ENCODE data around the gene CD151. TPM values are rescaled to one million over a fixed set of nuclear protein-coding genes. Genes with fewer than 3 reads are reported as not detected.

Gene CD151
- total and polyA plus RNA-seq, 4 donors, result 31.6 to 264 (median 124) TPM

DNA sequence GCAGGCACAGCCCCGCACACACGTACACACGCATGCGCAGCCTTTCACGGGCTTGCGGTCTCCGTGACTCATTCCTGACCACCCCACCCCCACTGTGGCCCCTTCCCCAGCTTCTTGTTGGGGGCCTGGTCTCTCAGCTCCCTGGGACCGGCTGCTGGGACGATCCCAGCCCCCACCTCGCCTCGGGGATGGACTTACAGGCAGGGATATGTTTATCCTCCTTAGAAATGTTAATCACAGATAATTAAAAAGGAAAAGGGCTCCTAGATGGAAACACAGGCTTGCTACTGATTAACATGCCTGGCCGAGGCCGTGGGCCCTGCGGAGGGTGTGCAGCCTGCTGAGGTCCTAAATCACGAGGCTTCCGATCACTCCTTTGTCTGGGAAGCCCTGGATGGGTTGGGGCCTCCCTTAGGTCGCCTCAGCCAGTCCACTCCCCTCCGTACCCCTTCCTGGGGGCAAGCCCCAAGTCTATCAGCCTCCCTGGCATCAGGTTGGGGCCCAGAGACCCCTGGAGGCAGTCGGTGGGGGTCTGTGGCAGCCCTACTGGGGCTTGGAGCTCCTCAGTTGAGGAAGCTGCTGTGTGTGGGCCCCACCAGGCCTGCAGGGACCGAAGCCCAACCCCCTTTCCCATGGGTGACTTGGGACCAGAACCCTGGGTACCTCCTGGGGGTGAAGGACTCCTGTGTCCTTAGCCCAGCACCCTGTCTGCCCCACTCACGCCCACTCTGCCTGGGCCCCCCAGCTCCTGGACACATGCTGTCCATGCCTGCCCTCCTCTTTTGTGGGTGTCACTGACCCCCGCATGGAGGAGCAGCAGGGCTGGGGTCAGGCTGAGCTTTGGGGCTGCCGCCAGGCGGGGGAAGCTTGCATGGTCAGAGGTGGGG lies 30.5 kb downstream of the CD151 start:
- H3K27ac ChIP-seq (ENCODE audit: low read depth in 1 of 2, low read length in 2 of 2), result no peak overlapping the region
- no peak overlapping the region for H3K4me3 ChIP-seq (ENCODE audit: low read depth in 1 of 3, low read length in 3 of 3)
- H3K27me3 ChIP-seq (ENCODE audit: control insufficient read depth in 4 of 4, insufficient read depth in 4 of 4, low read length in 3 of 4), result no peaks in the 10 kb centered on the region
- H3K36me3 ChIP-seq (ENCODE audit: control insufficient read depth in 4 of 4, insufficient read depth in 3 of 4, low read depth in 1 of 4, low read length in 3 of 4), result peaks cover 0 to 5% (median under 1%) of the 10 kb centered on the region in 4 donors
- no peaks in the 10 kb centered on the region for H3K9me3 ChIP-seq (ENCODE audit: control insufficient read depth in 4 of 4, low read length in 3 of 4)
- peaks cover 0 to 7% (median 3%) of the 10 kb centered on the region in 4 donors for H3K4me1 ChIP-seq (ENCODE audit: control insufficient read depth in 4 of 4, insufficient read depth in 4 of 4, low read length in 3 of 4)
- 82% methylated on average over 24 of the region's 24 CpGs for WGBS
- no peak for DNase-seq (ENCODE audit: low spot score)
- TF ChIP-seq TAF1 (conservative IDR thresholded peaks at IDR 0.05), result no peak
- TF ChIP-seq SP1 (IDR thresholded peaks at IDR 0.05), result no peak
- TF ChIP-seq, protein P1, sequence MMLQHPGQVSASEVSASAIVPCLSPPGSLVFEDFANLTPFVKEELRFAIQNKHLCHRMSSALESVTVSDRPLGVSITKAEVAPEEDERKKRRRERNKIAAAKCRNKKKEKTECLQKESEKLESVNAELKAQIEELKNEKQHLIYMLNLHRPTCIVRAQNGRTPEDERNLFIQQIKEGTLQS (IDR thresholded peaks at IDR 0.05), result no peak
- TF ChIP-seq GABPA (IDR thresholded peaks at IDR 0.05 in 1 of 2, conservative IDR thresholded peaks at IDR 0.05 in 1 of 2), result no peak
- no peak for TF ChIP-seq FOXA1 (IDR thresholded peaks at IDR 0.05)
- no peak for TF ChIP-seq HNF4A (conservative IDR thresholded peaks at IDR 0.05)
- no peak for TF ChIP-seq HNF4G (IDR thresholded peaks at IDR 0.05)
- no peak for TF ChIP-seq JUND (IDR thresholded peaks at IDR 0.05)
- no peak for TF ChIP-seq RAD21 (IDR thresholded peaks at IDR 0.05)
- H3K9ac ChIP-seq (ENCODE audit: low read depth in 1 of 2, low read length in 2 of 2), result no peak overlapping the region

DNA sequence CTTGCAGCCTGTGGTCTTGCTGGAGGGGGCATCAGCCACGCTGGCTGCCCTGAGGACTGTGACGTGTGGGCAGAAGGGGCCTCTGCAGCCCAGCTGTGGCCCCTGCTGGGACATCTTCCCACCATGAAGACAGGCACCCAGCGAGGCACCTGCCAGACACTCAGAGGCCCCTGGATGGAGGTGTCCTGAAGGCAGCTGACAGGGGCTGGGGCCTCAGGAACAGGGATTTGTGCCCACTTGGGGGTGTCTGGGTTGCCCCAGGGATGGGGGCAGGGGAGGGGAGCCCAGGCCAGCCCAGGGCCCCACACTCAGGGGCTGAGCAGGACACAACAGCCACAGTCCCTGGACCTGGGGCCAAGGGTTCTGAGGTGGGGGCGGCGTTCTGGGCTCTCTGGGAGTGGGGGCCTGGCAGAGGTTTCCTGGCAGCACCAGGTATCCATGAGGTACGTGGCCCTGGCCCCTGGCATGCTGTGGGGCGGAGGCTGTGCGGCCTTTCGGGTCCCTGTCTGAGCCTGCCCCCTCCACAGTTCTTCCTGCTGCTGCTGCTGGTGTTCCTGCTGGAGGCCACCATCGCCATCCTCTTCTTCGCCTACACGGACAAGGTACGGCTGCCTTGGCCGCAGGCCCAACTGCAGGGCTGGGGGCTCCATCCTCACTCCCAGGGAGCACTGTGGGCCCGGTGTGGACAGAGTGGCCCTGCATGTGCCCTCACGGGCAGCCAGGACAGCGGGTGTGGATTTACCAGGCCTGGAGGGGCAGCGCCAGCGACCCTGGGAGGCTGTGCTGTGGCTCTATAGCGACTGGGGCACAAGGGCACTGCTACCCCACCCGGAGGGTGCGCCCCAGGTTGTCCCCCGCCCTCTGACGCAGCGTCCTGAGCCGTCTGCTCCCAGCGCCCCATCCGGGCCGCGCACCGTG lies 31.4 kb downstream of the CD151 start:
- H3K27ac ChIP-seq (ENCODE audit: low read depth in 1 of 2, low read length in 2 of 2), result no peak overlapping the region
- TF ChIP-seq YY1 (IDR thresholded peaks at IDR 0.05) (no peak), HNF4A (conservative IDR thresholded peaks at IDR 0.05) (no peak)
- TF ChIP-seq, protein P1 (IDR thresholded peaks at IDR 0.05), result no peak
- TF ChIP-seq, protein P2, sequence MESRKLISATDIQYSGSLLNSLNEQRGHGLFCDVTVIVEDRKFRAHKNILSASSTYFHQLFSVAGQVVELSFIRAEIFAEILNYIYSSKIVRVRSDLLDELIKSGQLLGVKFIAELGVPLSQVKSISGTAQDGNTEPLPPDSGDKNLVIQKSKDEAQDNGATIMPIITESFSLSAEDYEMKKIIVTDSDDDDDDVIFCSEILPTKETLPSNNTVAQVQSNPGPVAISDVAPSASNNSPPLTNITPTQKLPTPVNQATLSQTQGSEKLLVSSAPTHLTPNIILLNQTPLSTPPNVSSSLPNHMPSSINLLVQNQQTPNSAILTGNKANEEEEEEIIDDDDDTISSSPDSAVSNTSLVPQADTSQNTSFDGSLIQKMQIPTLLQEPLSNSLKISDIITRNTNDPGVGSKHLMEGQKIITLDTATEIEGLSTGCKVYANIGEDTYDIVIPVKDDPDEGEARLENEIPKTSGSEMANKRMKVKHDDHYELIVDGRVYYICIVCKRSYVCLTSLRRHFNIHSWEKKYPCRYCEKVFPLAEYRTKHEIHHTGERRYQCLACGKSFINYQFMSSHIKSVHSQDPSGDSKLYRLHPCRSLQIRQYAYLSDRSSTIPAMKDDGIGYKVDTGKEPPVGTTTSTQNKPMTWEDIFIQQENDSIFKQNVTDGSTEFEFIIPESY (IDR thresholded peaks at IDR 0.05), result no peak
- TF ChIP-seq, protein P3, sequence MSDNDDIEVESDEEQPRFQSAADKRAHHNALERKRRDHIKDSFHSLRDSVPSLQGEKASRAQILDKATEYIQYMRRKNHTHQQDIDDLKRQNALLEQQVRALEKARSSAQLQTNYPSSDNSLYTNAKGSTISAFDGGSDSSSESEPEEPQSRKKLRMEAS (IDR thresholded peaks at IDR 0.05), result no peak
- peaks cover 0 to 7% (median 3%) of the 10 kb centered on the region in 4 donors for H3K4me1 ChIP-seq (ENCODE audit: control insufficient read depth in 4 of 4, insufficient read depth in 4 of 4, low read length in 3 of 4)
- 89% methylated on average over 31 of the region's 31 CpGs for WGBS
- H3K36me3 ChIP-seq (ENCODE audit: control insufficient read depth in 4 of 4, insufficient read depth in 3 of 4, low read depth in 1 of 4, low read length in 3 of 4), result peaks cover 0 to 9% (median under 1%) of the 10 kb centered on the region in 4 donors
- H3K4me3 ChIP-seq (ENCODE audit: low read depth in 1 of 3, low read length in 3 of 3), result no peak overlapping the region
- no peaks in the 10 kb centered on the region for H3K9me3 ChIP-seq (ENCODE audit: control insufficient read depth in 4 of 4, low read length in 3 of 4)
- no peak for DNase-seq (ENCODE audit: low spot score)
- no peak overlapping the region for H3K9ac ChIP-seq (ENCODE audit: low read depth in 1 of 2, low read length in 2 of 2)
- H3K27me3 ChIP-seq (ENCODE audit: control insufficient read depth in 4 of 4, insufficient read depth in 4 of 4, low read length in 3 of 4), result no peaks in the 10 kb centered on the region

DNA sequence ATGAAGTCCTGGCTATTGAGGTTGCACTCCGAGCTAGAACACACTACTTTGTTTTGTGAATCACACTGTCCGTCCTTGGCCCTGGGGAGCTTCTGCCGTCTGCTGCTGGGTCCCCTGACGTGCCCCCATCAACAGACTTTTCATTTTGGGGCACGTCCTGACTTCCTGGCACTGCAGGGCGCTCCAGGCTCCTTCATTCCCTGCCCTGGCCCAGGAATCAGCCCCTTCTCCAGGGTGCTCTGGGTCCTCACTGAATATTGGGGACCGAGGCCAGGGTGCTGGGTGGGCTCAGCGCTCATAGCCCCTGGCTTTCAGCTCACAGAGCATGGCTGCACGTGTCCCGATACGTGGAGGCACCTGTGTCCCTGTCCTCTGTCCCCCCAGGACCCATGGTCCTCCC lies 32.1 kb downstream of the CD151 start:
- no peak overlapping the region for H3K27ac ChIP-seq (ENCODE audit: low read depth in 1 of 2, low read length in 2 of 2)
- no peak overlapping the region for H3K4me3 ChIP-seq (ENCODE audit: low read depth in 1 of 3, low read length in 3 of 3)
- WGBS, result 87% methylated on average over 11 of the region's 11 CpGs
- H3K36me3 ChIP-seq (ENCODE audit: control insufficient read depth in 4 of 4, insufficient read depth in 3 of 4, low read depth in 1 of 4, low read length in 3 of 4), result peaks cover 0 to 9% (median under 1%) of the 10 kb centered on the region in 4 donors
- H3K27me3 ChIP-seq (ENCODE audit: control insufficient read depth in 4 of 4, insufficient read depth in 4 of 4, low read length in 3 of 4), result no peaks in the 10 kb centered on the region
- H3K9me3 ChIP-seq (ENCODE audit: control insufficient read depth in 4 of 4, low read length in 3 of 4), result no peaks in the 10 kb centered on the region
- no peak overlapping the region for H3K9ac ChIP-seq (ENCODE audit: low read depth in 1 of 2, low read length in 2 of 2)
- DNase-seq (ENCODE audit: low spot score), result no peak
- H3K4me1 ChIP-seq (ENCODE audit: control insufficient read depth in 4 of 4, insufficient read depth in 4 of 4, low read length in 3 of 4), result no peaks in the 10 kb centered on the region
- TF ChIP-seq, protein P2 (IDR thresholded peaks at IDR 0.05), result no peak
- TF ChIP-seq FOXA1 (IDR thresholded peaks at IDR 0.05) (no peak), TAF1 (conservative IDR thresholded peaks at IDR 0.05) (no peak), RAD21 (IDR thresholded peaks at IDR 0.05) (no peak), JUND (IDR thresholded peaks at IDR 0.05) (no peak), GABPA (IDR thresholded peaks at IDR 0.05 in 1 of 2, conservative IDR thresholded peaks at IDR 0.05 in 1 of 2) (no peak), FOXA2 (IDR thresholded peaks at IDR 0.05) (no peak)
- TF ChIP-seq, protein P4, sequence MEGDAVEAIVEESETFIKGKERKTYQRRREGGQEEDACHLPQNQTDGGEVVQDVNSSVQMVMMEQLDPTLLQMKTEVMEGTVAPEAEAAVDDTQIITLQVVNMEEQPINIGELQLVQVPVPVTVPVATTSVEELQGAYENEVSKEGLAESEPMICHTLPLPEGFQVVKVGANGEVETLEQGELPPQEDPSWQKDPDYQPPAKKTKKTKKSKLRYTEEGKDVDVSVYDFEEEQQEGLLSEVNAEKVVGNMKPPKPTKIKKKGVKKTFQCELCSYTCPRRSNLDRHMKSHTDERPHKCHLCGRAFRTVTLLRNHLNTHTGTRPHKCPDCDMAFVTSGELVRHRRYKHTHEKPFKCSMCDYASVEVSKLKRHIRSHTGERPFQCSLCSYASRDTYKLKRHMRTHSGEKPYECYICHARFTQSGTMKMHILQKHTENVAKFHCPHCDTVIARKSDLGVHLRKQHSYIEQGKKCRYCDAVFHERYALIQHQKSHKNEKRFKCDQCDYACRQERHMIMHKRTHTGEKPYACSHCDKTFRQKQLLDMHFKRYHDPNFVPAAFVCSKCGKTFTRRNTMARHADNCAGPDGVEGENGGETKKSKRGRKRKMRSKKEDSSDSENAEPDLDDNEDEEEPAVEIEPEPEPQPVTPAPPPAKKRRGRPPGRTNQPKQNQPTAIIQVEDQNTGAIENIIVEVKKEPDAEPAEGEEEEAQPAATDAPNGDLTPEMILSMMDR (IDR thresholded peaks at IDR 0.05; ENCODE audit: low read depth, low read length, missing input control), result no peak
- TF ChIP-seq, protein P1 (IDR thresholded peaks at IDR 0.05), result no peak
- TF ChIP-seq, protein P3 (IDR thresholded peaks at IDR 0.05), result no peak

Data from liver (tissue), 9 donors.